Esophagus squamous epithelium (tissue), 4 donors: ENCODE results near the gene PARD3.

Source experiments
- POLR2A ChIP-seq, 4 donors: fragments of 450-650 bp; IDR thresholded peaks; one replicate each; pipeline ENCODE4 v1.6.1; 2017; ENCODE audit warnings: antibody characterized with exemption in 4 of 4, mild to moderate bottlenecking in 4 of 4, moderate library complexity in 3 of 4
- TF ChIP-seq, protein P1 (sequence below), 6 experiments: fragments of 450-650 bp in 4 of 6; fragments of 200-600 bp in 2 of 6; sonication (generic) in 2 of 6; IDR thresholded peaks; one replicate each; pipeline ENCODE4 v1.5.1; 2016 to 2019; ENCODE audit warnings: antibody characterized with exemption in 6 of 6, mild to moderate bottlenecking in 4 of 6, moderate library complexity in 4 of 6

DNA sequence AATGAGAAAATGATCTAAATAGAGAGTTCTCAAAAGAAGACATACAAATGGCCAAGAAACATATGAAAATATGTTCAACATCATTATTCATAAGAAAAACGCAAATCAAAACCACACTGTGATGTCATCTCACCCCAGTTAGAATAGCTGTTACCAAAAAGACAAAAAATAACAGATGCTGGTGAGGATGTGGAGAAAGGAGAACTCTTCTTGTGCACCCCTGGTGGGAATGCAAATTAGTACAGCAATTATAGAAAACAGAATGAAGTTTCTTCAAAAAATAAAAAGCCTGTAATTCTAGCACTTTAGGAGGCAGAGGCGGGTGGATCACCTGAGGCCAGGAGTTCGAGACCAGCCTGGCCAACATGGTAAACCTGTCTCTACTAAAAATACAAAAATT lies 199.3 kb downstream of the PARD3 start:
- TF ChIP-seq, protein P1, sequence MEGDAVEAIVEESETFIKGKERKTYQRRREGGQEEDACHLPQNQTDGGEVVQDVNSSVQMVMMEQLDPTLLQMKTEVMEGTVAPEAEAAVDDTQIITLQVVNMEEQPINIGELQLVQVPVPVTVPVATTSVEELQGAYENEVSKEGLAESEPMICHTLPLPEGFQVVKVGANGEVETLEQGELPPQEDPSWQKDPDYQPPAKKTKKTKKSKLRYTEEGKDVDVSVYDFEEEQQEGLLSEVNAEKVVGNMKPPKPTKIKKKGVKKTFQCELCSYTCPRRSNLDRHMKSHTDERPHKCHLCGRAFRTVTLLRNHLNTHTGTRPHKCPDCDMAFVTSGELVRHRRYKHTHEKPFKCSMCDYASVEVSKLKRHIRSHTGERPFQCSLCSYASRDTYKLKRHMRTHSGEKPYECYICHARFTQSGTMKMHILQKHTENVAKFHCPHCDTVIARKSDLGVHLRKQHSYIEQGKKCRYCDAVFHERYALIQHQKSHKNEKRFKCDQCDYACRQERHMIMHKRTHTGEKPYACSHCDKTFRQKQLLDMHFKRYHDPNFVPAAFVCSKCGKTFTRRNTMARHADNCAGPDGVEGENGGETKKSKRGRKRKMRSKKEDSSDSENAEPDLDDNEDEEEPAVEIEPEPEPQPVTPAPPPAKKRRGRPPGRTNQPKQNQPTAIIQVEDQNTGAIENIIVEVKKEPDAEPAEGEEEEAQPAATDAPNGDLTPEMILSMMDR (IDR thresholded peaks at IDR 0.05), result no peak
- no peak for TF ChIP-seq POLR2A (IDR thresholded peaks at IDR 0.05)
